Thyroid gland (tissue), 4 donors: ENCODE measurements around the gene VPS33A.
"Not testable (repeated sequence)": the region's sequence is repeated elsewhere in the genome, so short reads cannot be mapped to it uniquely, and the experiment has no call there.

Experiments
- CTCF ChIP-seq, 6 experiments: fragments of 200-600 bp in 3 of 6; fragments of 450-650 bp in 3 of 6; sonication (generic) in 3 of 6; IDR thresholded peaks; one replicate each; pipeline ENCODE4 v1.5.1; 2016 to 2019; ENCODE audit warnings: antibody characterized with exemption in 6 of 6, mild to moderate bottlenecking in 2 of 6, inconsistent platforms in 1 of 6, moderate library complexity in 1 of 6
- POLR2A ChIP-seq, 2 donors: fragments of 450-650 bp; IDR thresholded peaks; one replicate each; pipeline ENCODE4 v1.6.1; 2017; ENCODE audit warnings: antibody characterized with exemption in 2 of 2, mild to moderate bottlenecking in 2 of 2, moderate library complexity in 1 of 2

- TF ChIP-seq CTCF, POLR2A (IDR thresholded peaks at IDR 0.05): not testable (repeated sequence)
These were observed 7.4 kb downstream of the VPS33A start for GRCh38 chr12:122258939-122259338.
